ENCODE results near the gene MAP3K12.
A peak's percentile ranks its signal among the peaks of the same experiment; 100 is the strongest.

The MAP3K12 gene

DNA sequence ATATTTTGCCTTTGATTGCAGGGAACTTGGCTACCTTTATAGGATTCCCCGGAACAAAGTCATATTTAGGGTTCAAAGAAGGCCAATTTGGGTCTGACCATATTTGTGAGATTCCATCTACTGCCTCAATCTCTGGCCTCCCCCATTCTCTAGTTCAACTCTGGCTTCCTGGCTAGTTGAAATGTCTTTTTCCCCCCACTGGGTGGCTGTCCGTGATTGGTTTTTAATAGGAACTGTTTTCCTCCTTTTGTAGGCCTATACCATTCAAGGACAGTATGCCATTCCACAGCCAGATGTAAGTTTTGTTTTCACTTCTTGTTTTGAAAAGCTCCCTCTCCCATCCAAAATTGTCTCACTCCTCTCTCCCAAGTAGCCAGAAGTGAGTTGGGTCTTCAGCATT, 33.6 kb downstream of the MAP3K12 start:
- no peak for DNase-seq (ENCODE audit: low spot score)
- H3K9me3 ChIP-seq (ENCODE audit: severe bottlenecking): no peaks in the 10 kb centered on the region
- H3K4me3 ChIP-seq (ENCODE audit: severe bottlenecking): no peak overlapping the region
- H3K27ac ChIP-seq (ENCODE audit: poor library complexity, severe bottlenecking): no peak overlapping the region
- TF ChIP-seq, protein P1, sequence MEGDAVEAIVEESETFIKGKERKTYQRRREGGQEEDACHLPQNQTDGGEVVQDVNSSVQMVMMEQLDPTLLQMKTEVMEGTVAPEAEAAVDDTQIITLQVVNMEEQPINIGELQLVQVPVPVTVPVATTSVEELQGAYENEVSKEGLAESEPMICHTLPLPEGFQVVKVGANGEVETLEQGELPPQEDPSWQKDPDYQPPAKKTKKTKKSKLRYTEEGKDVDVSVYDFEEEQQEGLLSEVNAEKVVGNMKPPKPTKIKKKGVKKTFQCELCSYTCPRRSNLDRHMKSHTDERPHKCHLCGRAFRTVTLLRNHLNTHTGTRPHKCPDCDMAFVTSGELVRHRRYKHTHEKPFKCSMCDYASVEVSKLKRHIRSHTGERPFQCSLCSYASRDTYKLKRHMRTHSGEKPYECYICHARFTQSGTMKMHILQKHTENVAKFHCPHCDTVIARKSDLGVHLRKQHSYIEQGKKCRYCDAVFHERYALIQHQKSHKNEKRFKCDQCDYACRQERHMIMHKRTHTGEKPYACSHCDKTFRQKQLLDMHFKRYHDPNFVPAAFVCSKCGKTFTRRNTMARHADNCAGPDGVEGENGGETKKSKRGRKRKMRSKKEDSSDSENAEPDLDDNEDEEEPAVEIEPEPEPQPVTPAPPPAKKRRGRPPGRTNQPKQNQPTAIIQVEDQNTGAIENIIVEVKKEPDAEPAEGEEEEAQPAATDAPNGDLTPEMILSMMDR (IDR thresholded peaks at IDR 0.05; ENCODE audit: poor library complexity, severe bottlenecking): no peak
- no peak for ATAC-seq (ENCODE audit: low read depth)
- no peaks in the 10 kb centered on the region for H3K27me3 ChIP-seq (ENCODE audit: insufficient read depth, poor library complexity, severe bottlenecking)
- peaks cover 22% of the 10 kb centered on the region for H3K4me1 ChIP-seq (ENCODE audit: insufficient read depth, poor library complexity, severe bottlenecking)
- H3K36me3 ChIP-seq (ENCODE audit: low read depth): peaks cover 99% of the 10 kb centered on the region

DNA sequence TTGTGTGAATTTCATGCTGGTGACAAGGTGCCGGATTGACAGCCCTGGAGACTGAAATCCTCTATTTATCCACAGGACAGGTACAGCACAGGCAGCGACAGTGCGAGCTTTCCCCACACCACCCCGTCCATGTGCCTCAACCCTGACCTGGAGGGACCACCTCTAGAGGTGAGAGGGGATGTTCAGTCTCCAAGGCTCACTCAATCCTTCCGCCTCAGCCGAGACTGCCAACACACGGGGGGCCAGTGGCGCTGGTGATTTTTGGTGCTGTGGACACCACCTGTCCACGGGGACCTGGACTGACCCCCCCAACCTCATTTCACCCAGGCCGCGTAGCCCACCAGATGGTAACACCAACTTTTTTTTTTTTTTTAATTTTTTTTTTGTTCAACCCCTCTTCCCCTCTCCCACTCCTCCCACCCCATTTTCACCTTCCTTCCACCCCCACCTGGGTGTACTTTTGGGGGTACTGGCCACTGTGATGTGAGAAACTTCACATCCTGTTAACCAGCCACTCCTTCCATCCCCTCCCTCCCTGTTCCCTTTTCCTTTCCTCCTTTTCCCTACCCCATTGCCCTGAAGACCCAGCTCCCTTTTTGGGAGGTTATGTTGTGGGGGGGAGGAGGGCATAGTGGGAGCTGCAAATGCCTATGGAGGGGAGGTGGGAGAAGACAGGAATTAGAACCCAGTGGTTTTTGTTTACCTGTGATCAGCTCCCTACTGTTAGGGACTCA, 34.4 kb downstream of the MAP3K12 start:
- no peaks in the 10 kb centered on the region for H3K9me3 ChIP-seq (ENCODE audit: severe bottlenecking)
- H3K27ac ChIP-seq (ENCODE audit: poor library complexity, severe bottlenecking): peak overlapping the region; percentile 7
- ATAC-seq (ENCODE audit: low read depth) (no peak), DNase-seq (ENCODE audit: low spot score) (no peak)
- no peak overlapping the region for H3K4me3 ChIP-seq (ENCODE audit: severe bottlenecking)
- H3K4me1 ChIP-seq (ENCODE audit: insufficient read depth, poor library complexity, severe bottlenecking): peaks cover 22% of the 10 kb centered on the region
- peaks cover 99% of the 10 kb centered on the region for H3K36me3 ChIP-seq (ENCODE audit: low read depth)
- no peaks in the 10 kb centered on the region for H3K27me3 ChIP-seq (ENCODE audit: insufficient read depth, poor library complexity, severe bottlenecking)
- TF ChIP-seq, protein P1 (IDR thresholded peaks at IDR 0.05; ENCODE audit: poor library complexity, severe bottlenecking): no peak

DNA sequence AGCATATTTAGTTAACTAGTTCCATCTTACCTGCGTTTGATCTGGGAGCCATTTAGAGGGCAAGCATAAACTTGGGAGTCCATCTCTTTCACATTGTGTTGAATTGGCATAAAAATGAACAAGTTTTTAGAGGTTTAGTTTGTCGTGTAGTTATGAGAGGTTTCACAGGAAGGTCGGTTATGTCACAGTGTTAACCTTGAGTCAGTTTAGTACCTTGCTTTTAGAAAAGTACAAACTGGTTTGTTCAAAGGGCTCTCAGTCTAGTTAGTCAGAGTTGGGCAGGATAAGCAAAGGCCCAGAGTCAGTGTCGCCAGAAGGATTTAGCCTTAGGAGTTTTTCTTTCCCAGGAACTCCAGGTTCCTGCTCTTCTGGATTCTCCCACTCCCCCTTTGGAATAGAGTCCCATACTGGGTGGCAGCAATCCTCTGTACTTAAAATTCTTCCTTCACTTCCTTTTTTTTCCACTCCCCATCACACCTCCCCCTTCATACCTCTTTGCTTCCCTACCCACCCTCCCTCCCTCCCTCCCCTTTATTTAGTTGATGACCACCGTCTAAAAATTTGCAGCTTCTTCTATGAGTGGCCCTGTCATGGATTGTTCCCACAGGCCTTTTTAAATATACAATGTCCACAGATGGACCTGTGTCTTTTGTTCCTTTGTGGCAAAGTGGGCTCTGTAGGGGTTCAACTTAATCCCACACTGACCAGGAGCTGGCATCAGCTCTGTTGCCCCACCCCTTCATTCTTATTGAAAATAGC, 35.3 kb downstream of the MAP3K12 start:
- Histone ChIP-seq H3K36me3 (ENCODE audit: low read depth) (peaks cover 99% of the 10 kb centered on the region), H3K27ac (ENCODE audit: poor library complexity, severe bottlenecking) (no peak overlapping the region), H3K9me3 (ENCODE audit: severe bottlenecking) (no peaks in the 10 kb centered on the region), H3K4me3 (ENCODE audit: severe bottlenecking) (no peak overlapping the region), H3K4me1 (ENCODE audit: insufficient read depth, poor library complexity, severe bottlenecking) (peaks cover 22% of the 10 kb centered on the region), H3K27me3 (ENCODE audit: insufficient read depth, poor library complexity, severe bottlenecking) (no peaks in the 10 kb centered on the region)
- DNase-seq (ENCODE audit: low spot score) (no peak), ATAC-seq (ENCODE audit: low read depth) (no peak; the same call in 2 of the 3 replicates)
- TF ChIP-seq, protein P1 (IDR thresholded peaks at IDR 0.05; ENCODE audit: poor library complexity, severe bottlenecking): no peak

DNA sequence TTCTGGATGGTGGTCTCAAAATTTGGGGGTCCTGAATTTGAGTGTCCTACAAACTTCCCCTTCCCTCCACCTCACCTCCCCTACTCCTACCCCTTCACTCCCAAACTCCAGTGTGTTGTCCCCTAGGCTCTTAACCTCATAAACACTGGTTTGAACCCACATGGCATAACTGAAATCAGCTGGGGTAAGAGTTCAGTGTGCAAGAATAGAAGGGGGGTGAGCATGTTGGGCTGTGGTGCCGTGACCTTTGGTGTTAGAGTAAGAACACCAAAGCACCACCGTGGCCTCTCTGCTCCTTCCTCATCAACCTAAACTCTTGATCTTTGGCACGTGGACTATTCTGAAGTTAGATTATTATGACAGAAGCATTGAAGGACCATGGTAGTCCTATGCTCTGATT, 36.3 kb downstream of the MAP3K12 start:
- no peak for DNase-seq (ENCODE audit: low spot score)
- Histone ChIP-seq H3K9me3 (ENCODE audit: severe bottlenecking) (no peaks in the 10 kb centered on the region), H3K36me3 (ENCODE audit: low read depth) (peaks cover 99% of the 10 kb centered on the region), H3K27ac (ENCODE audit: poor library complexity, severe bottlenecking) (no peak overlapping the region), H3K27me3 (ENCODE audit: insufficient read depth, poor library complexity, severe bottlenecking) (no peaks in the 10 kb centered on the region), H3K4me3 (ENCODE audit: severe bottlenecking) (no peak overlapping the region), H3K4me1 (ENCODE audit: insufficient read depth, poor library complexity, severe bottlenecking) (peaks cover 22% of the 10 kb centered on the region)
- ATAC-seq (ENCODE audit: low read depth): no peak
- TF ChIP-seq, protein P1 (IDR thresholded peaks at IDR 0.05; ENCODE audit: poor library complexity, severe bottlenecking): no peak

Measured in RWPE2 (cell line).